ENCODE results near the gene CCDC126.
"Not testable (repeated sequence)": the region's sequence is repeated elsewhere in the genome, so short reads cannot be mapped to it uniquely, and the experiment has no call there.

CCDC126 gene

GRCh38 chr7:23619141-23619540 is 22.0 kb downstream of the CCDC126 start:
- Histone ChIP-seq H3K27ac (no peak overlapping the region), H3K4me3 (no peak overlapping the region)

- H3K4me3 ChIP-seq = no peak overlapping the region
- no peak overlapping the region for H3K27ac ChIP-seq
Measured at GRCh38 chr7:23622506-23622925, 25.3 kb downstream of the CCDC126 start.

- no peak overlapping the region for H3K27ac ChIP-seq
Measured at GRCh38 chr7:23628370-23628769, 31.2 kb downstream of the CCDC126 start.

GRCh38 chr7:23633417-23633816 is 36.2 kb downstream of the CCDC126 start:
- Histone ChIP-seq H3K27ac (no peak overlapping the region), H3K4me3 (no peak overlapping the region)

More at GRCh38 chr7:23628370-23628769, 31.2 kb downstream of the CCDC126 start:
- H3K4me3 ChIP-seq = no peak overlapping the region

DNA sequence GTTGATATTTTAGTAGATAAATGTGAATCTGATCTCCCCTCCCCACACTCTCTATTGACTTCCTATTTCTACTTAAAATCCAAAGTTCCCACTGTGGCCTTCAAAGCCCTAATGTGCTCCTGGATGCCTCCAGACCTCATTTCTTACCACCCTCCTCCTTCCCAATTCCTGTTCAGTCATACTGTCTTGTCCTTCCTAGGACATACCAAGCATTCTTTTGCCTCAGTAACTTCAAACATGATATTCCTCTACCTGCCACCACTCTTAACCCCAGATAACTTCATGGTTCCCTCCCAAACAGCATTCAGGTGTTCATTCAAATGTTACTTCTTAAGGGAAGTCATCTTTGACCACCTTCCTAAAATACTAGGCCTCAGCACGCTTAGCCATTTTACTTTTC is 48.6 kb downstream of the CCDC126 start:
- Histone ChIP-seq H3K27ac (no peak overlapping the region), H3K4me3 (no peak overlapping the region)

DNA sequence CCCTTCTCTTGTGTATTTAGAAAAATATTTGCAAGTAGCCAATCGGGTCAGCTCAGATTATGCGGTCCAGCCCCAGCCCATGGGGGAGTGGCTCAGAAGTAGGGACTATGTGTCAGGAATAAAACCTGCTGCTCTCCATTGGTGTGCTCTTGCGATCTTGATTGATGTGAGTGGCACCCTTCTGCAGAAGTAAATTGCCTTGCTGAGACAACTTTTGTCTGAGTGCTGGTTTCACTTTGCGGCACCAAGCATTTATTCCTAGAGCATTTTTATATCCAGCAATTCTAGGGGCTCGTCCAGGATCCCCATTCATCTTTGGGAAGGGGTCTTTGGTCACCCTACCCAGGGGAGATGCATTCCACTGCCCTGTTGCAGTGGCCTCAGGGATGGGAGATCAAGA is 56.8 kb downstream of the CCDC126 start:
- H3K4me3 ChIP-seq = no peak overlapping the region
- H3K27ac ChIP-seq = no peak overlapping the region

GRCh38 chr7:23654508-23654907 is 57.3 kb downstream of the CCDC126 start:
- Histone ChIP-seq H3K4me3 (no peak overlapping the region), H3K27ac (no peak overlapping the region)

- no peak overlapping the region for H3K27ac ChIP-seq
- H3K4me3 ChIP-seq = no peak overlapping the region
Measured at GRCh38 chr7:23655433-23655832, 58.3 kb downstream of the CCDC126 start.

- Histone ChIP-seq H3K27ac (no peak overlapping the region), H3K4me3 (no peak overlapping the region)
Measured at GRCh38 chr7:23658831-23659427, 61.7 kb downstream of the CCDC126 start.

DNA sequence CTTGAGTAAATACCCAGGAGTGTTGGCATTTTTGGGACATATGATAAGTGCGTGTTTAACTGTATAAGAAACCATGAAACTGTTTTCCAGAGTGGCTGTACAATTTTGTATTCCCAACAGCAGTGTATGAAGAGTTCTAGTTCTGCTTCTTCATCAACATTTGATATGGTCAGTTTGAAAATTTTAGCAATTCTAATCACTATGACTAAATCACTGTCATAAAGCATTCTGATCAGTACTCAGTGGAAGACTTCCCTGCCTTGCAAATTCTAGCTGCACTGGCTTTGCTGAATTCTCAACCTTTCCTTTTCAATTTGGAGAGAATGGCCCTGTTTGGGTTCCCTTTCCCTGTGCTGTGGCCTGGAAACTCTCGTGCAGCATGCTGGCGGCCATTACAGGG is 64.2 kb downstream of the CCDC126 start:
- Histone ChIP-seq H3K4me3 (no peak overlapping the region), H3K27ac (no peak overlapping the region)

DNA sequence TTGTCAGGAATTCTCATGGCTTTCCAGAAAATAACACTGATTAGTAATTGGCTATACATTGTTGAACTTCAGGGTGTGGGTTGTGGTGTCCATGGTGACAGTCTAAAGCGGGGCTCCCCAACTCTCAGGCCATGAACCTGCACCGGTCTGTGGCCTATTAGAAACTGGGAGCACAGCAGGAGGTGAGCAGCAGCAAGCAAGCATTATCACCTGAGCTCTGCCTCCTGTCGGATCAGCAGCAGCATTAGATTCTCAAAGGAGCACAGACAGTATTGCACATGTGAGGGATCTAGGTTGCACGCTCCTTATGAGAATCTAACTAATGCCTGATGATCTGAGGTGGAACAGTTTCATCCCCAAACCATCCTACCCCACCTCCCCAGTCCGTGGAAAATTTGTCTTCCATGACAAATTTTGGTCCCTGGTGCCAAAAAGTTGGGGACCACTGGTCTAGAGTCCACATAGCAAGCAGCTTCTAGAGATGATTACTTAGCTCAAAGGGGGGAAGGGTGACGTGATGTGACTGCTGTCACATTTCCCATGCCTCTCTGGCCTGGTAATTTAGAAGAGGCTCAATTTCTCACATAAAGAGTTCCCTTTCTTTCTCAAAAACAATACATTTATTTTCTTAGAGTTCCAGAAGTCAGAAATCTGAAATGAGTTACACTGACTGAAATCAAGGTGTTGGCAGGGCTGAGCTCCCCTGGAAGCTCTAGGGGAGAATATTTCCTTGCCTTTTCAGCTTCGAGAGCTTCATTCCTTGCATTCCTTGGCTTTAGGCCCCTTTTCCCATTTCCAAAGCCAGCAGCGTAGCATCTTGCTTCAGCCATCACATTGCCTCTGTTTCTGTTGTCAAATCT is 65.2 kb downstream of the CCDC126 start:
- no peak overlapping the region for H3K4me3 ChIP-seq
- no peak overlapping the region for H3K27ac ChIP-seq

- Histone ChIP-seq H3K27ac (no peak overlapping the region), H3K4me3 (no peak overlapping the region)
Measured at GRCh38 chr7:23662984-23663313, 65.8 kb downstream of the CCDC126 start.

- H3K4me3 ChIP-seq = no peak overlapping the region
Measured at GRCh38 chr7:23664122-23664521, 66.9 kb downstream of the CCDC126 start.

GRCh38 chr7:23672033-23672432 is 74.9 kb downstream of the CCDC126 start:
- no peak overlapping the region for H3K4me3 ChIP-seq

More at GRCh38 chr7:23664122-23664521, 66.9 kb downstream of the CCDC126 start:
- no peak overlapping the region for H3K27ac ChIP-seq

GRCh38 chr7:23679898-23680413 is 82.8 kb downstream of the CCDC126 start, which contains the start of gene FAM221A:
TSS of gene FAM221A (plus strand) at chr7:23680199. CDS start at chr7:23680219, 20 bp downstream.
- Histone ChIP-seq H3K4me3 (peak within 1 kb of the TSS; percentile 57 to 90 (median 69)), H3K27ac (peak within 1 kb of the TSS in 18 of 21 experiments; percentile 3 to 86 (median 62))

More at GRCh38 chr7:23672033-23672432, 74.9 kb downstream of the CCDC126 start:
- no peak overlapping the region for H3K27ac ChIP-seq

GRCh38 chr7:23680414-23681405 is 83.5 kb downstream of the CCDC126 start:
- Histone ChIP-seq H3K27ac (peak overlapping the region in 18 of 21 experiments; percentile 3 to 86 (median 62)), H3K4me3 (peak overlapping the region; percentile 57 to 90 (median 69))

DNA sequence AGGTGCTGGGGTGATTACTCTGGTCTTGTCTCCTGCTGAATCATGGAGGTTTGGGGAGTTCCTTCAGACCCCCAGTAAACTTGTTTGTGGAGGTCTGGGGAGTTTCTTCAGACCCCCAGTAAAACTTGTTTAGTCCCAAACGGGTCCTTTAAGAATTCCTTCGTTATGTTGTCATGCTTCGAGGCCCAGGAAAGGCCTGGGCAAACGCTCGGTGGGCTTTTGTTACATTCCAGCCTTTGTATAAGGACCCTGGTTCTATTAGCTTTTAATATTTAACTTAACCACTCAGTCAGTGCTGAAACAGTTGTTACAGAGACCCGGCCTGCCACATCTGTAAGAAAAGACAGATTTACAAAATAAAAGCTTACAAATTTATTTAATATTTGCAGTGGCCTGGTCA is 86.9 kb downstream of the CCDC126 start:
- not testable (repeated sequence) for H3K4me3 ChIP-seq, H3K27ac ChIP-seq

DNA sequence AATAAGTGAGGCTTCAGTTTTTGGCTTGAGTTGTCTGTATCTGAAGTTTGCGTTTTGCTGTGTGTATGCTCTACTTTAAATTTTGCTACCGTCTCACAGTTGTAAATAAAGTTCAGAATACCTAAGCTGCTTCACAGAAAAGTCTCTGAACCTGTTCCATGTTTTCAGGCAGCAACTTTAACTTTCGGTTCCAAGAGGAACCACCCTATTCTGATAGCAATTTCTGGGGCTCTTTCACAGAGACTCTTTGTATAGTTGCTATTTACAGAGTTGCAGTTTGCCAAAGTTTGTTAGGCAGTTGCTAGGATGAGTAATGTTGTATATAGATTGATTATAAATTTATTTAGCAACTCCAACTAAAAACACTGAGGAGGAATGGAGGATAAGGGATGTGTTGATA is 88.5 kb downstream of the CCDC126 start:
- Histone ChIP-seq H3K4me3 (no peak overlapping the region), H3K27ac (peak overlapping the region in 4 of 21 experiments; percentile 14 to 47 (median 18))

GRCh38 chr7:23687011-23687410 is 89.8 kb downstream of the CCDC126 start:
- no peak overlapping the region for H3K4me3 ChIP-seq
- no peak overlapping the region for H3K27ac ChIP-seq

DNA sequence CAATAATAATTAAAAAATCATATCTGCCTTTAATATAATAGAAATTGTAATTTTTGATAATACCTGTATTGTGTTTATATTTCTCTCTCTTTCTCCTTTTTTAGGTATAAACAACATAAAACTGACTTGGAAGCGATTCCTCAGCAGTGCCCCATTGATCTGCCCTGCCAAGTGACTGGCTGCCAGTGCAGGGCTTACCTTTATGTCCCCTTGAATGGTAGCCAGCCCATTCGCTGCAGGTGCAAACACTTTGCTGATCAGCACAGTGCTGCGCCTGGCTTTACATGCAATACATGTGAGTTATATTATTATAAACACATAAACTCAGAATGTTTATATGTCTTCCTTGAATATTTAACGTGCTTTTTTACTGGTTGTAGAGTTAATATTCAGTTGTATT is 92.0 kb downstream of the CCDC126 start:
- H3K4me3 ChIP-seq = no peak overlapping the region
- no peak overlapping the region for H3K27ac ChIP-seq
